HS-5 (cell line): Measurements from ENCODE around the gene LMF2.

Source experiments
- DNase-seq: peaks from one replicate; pipeline ENCODE4 v3.0.0-alpha.2; 2012; ENCODE audit warnings: low read depth

Gene LMF2

DNA sequence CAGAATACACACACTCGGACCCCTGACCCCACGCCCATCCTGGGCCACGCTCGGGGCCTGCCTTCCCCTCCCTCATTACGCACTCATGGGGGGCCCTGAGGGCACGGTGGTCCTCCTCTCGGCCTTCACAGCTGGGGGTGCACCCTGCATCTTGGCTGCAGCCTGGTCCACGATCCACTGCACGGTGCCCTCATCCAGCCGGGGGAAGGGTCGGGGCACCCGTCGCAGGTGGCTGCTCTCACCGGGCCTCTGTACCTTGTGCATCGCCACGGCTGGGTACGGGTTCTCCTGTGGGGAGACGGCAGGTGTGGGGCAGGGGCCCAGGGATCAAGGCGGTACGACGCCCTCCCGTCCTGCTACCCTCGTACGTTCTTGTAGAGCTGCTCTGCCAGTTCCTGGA is 43.1 kb downstream of the LMF2 start:
- no peak for DNase-seq

- DNase-seq, result no peak
Measured at GRCh38 chr22:50463188-50463900, 44.2 kb downstream of the LMF2 start.

GRCh38 chr22:50461979-50462540 is 45.4 kb downstream of the LMF2 start:
- DNase-seq, result no peak

DNA sequence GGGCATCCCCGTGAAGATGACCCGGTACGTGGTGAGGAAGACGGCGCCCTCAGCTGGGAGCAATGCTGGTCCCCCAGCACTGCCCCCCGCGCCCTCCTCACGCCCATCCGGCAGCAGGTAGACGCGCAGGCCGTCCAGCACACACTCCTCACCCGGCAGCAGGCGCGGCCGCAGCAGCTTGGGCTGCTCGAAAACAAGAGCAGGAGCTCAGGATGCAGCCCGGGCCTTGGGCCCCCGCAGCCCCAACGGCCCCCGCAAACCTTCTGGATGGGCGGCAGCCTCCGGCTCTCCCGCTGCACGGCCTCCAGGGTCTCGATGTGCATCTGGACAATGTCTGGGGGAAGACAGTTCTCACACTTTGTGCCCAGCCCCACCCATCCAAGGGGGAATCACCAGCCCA is 46.0 kb downstream of the LMF2 start:
- DNase-seq, result no peak

GRCh38 chr22:50460938-50461337 is 46.6 kb downstream of the LMF2 start:
- DNase-seq, result no peak

DNA sequence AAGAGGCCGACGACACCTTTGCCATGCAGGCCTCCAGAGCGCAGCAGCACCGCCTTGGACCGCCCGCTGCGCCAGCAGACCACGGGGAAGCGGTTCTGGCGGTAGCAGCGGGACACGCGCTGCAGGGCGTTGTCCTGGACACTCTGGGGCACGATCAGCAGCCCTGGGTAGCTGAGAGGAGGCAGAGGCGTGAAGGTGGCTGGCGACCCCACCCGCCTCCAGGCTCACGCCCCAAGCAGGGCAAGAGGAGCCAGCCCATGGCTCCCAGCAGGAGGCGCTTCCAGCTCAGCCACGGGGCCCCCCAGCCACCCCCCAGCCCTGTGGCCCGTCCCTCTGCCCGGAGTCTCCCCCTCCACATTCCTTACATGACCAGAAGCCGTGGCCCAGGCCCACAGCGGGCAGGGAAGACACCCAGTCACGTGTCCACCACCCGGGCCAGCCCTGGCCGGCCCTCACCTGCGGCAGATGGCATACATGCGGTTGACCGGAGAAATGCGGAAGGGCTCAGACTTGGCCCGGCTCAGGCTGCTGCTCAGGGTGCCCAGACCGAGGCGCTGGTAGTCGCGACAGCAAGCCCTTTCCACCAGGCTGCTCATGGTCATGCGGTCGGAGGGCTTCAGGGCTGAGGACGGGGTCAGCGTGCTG is 47.9 kb downstream of the LMF2 start:
- no peak for DNase-seq

GRCh38 chr22:50459016-50459415 is 48.5 kb downstream of the LMF2 start:
- no peak for DNase-seq

GRCh38 chr22:50456466-50457234 is 50.9 kb downstream of the LMF2 start:
- DNase-seq, result no peak

DNA sequence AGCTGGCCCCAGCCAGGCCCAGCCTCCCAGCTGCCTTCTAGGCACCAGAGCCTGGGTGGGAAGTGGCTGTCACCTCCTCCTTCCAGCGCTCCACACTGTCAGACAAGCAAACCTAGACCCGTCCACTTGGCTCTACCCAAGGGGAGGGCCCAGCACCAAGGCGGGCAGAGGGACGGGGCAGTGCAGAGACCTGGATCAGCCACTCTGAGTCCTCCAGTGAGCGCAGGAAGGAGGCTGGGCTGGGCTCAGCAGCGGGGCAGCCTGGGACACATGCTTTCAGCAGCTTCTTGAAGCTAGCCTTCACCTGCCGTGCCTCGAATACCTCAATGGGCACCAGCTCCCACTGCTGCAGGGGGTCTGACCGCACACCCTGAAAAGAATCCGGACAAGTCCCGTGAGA is 51.5 kb downstream of the LMF2 start:
- DNase-seq, result no peak

GRCh38 chr22:50455201-50455600 is 52.3 kb downstream of the LMF2 start:
- DNase-seq, result no peak

DNA sequence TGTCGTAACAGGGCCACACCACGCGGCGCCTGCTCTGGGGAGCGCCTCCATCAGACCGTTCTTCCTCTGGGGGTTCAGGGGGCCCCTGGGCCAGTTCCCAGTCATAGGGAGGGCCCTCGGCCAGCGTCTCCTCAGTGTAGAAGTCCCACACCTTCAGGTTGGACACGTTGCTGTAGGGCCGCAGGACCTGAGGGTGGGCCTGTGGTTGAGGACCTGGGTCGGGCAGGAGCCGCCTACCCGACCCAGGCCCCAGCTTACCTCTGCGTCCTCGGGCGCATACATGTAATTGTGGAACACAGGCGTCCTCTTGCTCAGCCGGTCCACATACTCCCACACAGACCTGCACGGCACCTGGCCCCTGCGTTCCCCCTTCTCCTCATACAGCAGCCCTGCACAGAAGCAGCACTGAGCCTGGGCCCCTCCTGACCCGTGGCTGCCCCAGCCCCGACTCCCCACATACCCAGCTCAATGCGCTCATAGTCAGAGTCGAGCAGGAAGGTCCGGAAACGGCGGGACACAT is 52.9 kb downstream of the LMF2 start:
- no peak for DNase-seq
